ENCODE measurements around the gene COL4A1.

COL4A1 gene

DNA sequence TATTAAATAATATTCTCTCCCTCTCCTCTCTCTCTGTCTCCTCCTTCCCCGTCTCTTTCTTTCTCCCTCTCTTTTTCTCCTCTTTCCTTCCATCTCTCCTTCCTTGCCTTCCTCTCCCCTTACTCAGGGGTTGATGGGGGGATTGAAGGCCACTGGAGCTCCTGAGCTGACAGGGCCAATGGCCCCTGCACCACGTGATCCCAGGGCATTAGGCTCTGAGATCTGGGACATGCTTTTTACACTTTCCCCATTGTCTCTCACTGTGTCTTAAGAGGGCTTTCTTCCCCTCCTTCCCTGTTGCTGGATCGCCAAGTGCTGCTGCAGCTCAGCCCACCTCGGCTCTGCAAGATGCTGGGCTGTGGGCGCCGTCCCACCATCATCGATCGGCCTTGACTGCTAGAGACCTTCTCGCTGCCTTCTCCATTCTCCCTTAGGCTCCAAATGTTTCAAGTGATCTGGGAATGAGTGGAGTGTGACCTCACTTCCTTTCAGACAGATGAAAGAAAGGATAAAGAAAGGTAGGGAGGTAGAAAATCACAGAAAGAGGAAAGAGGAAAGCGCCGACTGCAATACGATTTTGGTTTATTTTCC lies 42.2 kb downstream of the COL4A1 start:
- FAIRE-seq: no peak

DNA sequence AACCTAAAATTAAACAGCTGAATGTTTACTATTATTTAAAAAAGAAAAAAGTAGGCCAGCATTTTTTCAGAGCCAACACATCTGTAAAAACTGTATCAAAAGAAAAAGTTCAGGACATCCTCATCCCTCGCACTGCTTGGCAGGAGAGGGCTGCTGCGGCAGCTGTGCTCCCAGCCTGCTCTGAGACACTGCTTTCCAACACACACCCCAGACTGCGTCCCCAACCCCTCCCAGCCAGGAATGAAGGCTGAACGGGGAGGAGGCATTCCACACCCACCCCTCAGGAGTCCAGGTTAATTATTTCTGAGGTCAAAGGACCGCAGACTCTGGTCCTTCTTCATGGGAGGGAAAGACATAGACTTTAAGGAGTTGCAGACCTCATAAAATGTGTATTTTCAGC lies 43.1 kb downstream of the COL4A1 start:
- no peak for FAIRE-seq
- no peak for DNase-seq (ENCODE audit: extremely low spot score, insufficient read length, low read depth)

More for the DNA sequence above, 42.2 kb downstream of the COL4A1 start:
- DNase-seq (ENCODE audit: extremely low spot score, insufficient read length, low read depth): no peak

- DNase-seq (ENCODE audit: extremely low spot score, insufficient read length, low read depth) (no peak), FAIRE-seq (no peak)
Observed at GRCh38 chr13:110263404-110263803, 43.6 kb downstream of the COL4A1 start.

GRCh38 chr13:110262508-110263291 lies 44.3 kb downstream of the COL4A1 start:
- DNase-seq (ENCODE audit: extremely low spot score, insufficient read length, low read depth) (no peak), FAIRE-seq (no peak)

DNA sequence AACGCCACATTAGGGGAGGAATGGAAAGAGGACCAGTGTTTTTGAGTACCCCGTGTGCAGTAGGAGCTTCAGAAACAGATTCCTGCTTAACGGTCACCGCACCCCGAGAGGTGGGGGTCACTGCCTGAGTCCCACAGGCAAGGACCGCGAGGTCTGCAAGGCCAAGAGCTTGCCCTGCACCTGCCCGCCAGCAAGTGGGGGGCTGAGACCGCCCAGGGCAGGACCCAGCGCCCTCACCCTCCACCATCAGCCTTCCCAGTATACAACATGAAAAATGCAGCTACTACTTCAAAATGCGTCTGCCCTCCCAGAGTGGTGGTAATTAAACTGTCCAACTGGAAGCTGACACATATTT lies 44.9 kb downstream of the COL4A1 start:
- FAIRE-seq: no peak

GRCh38 chr13:110261166-110262081 lies 45.5 kb downstream of the COL4A1 start:
- DNase-seq (ENCODE audit: extremely low spot score, insufficient read length, low read depth) (no peak), FAIRE-seq (no peak)

More for the DNA sequence above, 44.9 kb downstream of the COL4A1 start:
- no peak for DNase-seq (ENCODE audit: extremely low spot score, insufficient read length, low read depth)

DNA sequence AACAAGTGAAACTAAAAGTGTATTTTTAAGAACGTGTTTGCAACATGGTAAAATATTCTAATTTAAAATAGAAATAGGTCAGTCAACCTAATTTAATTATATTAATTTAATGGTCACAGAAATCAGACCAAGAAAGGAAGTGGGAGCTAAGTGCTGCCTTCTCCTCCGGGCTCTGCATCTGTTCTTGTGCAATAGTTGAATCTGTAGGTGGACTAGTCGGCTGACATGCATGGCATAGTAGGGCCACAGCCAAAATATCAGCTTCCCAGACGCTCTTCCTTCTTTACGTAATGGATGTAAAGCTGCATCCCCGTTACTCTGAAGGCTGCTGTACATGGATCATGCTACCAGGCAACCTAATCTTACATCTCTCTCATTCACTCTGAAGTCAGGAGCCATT lies 47.3 kb downstream of the COL4A1 start:
- no peak for FAIRE-seq
- DNase-seq (ENCODE audit: extremely low spot score, insufficient read length, low read depth): no peak

DNA sequence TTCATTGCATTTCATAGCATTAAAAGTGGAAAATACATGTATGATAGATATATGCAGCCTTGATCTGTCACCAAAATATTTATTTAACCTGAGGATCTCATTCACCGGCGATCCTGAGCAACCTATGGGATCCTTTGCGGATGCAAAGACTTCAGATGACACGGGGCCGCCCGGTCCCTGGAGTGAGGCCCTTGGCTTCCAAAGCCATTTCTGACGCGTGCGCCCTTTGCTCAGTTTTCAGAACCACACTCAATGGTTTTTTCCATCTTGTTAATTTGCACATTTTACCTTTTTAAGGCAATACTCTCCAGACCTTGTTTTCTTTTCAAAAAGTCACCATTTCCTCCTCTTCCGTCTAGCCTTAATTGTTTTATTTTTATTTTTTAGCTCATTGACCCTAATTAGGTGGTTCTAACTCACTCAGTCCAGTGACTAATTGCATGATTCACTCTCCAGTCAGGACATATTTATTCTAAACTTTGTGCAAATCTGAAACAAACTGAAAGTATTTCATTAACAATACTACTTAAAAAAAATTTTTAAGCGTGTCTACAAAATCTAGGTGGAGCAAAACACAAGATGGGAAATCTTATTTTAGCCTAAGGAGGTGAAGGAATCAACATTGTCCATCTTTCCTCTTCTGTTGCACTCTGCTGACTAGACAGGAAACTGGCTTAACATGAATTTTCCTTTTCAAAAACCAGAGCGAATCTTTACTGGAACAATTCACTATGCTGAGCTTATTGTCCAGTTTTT lies 47.9 kb downstream of the COL4A1 start:
- DNase-seq (ENCODE audit: extremely low spot score, insufficient read length, low read depth) (no peak), FAIRE-seq (no peak)

DNA sequence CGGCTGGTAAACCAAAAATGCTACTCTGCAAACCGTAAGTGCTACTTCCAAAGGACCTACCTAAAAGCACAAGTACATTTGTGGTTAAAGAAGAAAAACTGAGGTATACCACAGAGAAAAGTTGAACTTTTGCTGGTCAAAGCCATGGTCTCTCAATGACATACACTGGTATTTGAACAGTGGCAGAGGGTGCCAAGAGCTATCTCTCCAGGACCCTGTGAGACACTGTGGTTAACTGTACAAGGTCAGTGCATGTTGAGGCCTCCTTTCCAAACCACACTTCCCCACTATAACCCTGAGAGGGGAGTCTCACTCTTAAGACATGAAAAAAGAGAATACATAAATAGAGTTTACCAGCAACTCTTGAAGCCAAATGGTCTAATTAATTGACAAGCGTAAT lies 49.5 kb downstream of the COL4A1 start:
- FAIRE-seq (no peak), DNase-seq (ENCODE audit: extremely low spot score, insufficient read length, low read depth) (no peak)

DNA sequence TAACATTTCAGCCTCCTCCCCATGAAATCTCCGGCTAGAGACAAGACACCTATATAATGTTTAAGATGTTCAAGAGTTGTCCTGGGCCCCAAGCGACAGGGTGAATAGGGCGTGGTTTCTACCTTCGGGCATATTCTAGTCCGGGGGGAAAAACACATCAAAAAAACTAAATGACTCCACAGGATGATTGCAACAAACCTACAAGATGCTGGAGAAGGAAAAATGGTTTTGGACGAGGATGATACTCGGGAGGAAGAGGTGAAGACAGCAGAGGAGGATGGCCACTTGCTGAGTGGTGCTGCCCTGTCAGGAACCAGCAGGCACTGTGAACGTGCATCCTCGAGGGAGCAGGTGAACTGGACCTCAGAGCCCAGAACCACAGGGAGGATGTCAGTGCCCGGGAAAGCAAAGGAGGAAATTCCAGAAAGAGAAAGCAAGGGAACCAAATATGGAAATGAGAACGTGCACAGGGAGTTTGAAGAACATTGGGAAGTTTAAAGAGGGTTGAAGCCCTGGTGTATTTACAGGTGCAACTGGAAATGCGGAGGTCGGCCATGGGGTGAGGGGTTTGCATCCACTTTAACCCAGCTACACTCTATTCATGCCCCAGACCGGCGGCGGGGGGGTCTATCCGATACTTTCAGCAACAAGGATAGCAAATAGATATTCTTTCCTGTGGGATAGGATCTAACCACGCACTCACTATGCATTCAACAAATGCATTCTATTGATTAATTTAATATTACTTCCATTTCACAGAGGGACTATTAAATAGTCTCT lies 50.6 kb downstream of the COL4A1 start:
- FAIRE-seq: no peak
- no peak for DNase-seq (ENCODE audit: extremely low spot score, insufficient read length, low read depth)

- DNase-seq (ENCODE audit: extremely low spot score, insufficient read length, low read depth) (no peak), FAIRE-seq (no peak)
Observed at GRCh38 chr13:110254751-110255553, 52.0 kb downstream of the COL4A1 start.

- FAIRE-seq: no peak
- DNase-seq (ENCODE audit: extremely low spot score, insufficient read length, low read depth): no peak
Observed at GRCh38 chr13:110254151-110254679, 52.7 kb downstream of the COL4A1 start.

- DNase-seq (ENCODE audit: extremely low spot score, insufficient read length, low read depth): no peak
- no peak for FAIRE-seq
Observed at GRCh38 chr13:110251193-110251819, 55.7 kb downstream of the COL4A1 start.

GRCh38 chr13:110250258-110250891 lies 56.6 kb downstream of the COL4A1 start:
- no peak for FAIRE-seq

DNA sequence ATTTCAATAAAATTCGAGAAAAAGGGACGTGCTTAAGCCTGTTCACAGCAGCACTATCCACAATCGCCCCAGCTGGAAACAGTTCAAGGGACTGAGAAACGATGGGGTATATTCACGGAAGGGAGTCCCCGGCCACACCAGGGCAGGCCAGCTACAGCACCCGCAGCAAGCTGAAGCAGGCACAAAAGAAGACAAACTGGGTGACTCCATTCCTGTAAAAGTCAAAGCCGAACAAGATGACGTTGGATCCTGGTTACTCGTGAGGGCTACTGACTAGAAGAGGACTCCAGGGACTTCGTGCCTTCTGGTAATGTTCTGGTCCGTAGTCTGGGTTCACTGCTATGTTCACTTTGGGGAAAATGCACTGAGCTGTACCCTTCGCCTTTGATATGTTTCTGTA lies 57.6 kb downstream of the COL4A1 start:
- DNase-seq (ENCODE audit: extremely low spot score, insufficient read length, low read depth): no peak

More at GRCh38 chr13:110250258-110250891, 56.6 kb downstream of the COL4A1 start:
- no peak for DNase-seq (ENCODE audit: extremely low spot score, insufficient read length, low read depth)

GRCh38 chr13:110248449-110249143 lies 58.4 kb downstream of the COL4A1 start:
- no peak for FAIRE-seq
- no peak for DNase-seq (ENCODE audit: extremely low spot score, insufficient read length, low read depth)

More for the DNA sequence above, 57.6 kb downstream of the COL4A1 start:
- FAIRE-seq: no peak

DNA sequence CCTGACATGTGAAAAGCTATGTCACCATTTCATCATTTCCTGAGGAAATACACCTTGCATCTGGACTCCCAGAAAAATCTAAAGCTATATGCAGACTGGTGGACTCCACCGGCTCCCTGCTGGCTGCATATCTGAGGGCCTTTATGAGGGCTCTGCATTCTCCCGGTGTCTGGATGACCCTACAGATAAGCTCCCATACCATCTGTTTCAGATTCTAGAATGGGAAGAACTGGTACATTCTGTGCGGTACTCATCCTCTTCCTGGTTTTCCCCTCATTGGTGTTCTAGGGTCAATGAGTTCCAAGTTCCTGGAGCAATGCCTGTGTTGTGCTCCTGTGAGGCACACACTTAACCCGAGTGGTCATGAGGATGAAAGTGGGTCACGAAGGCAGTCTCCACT lies 60.4 kb downstream of the COL4A1 start:
- no peak for FAIRE-seq
- no peak for DNase-seq (ENCODE audit: extremely low spot score, insufficient read length, low read depth)
